ENCODE results near the gene PSMB4. TPM values are rescaled to one million over a fixed set of nuclear protein-coding genes. Genes with fewer than 3 reads are reported as not detected.
A peak's percentile ranks its signal among the peaks of the same experiment; 100 is the strongest.
"Not testable (repeated sequence)": the region's sequence is repeated elsewhere in the genome, so short reads cannot be mapped to it uniquely, and the experiment has no call there.

The PSMB4 gene
- total RNA-seq, 1 experiment from 2014 or later, result 559 TPM

DNA sequence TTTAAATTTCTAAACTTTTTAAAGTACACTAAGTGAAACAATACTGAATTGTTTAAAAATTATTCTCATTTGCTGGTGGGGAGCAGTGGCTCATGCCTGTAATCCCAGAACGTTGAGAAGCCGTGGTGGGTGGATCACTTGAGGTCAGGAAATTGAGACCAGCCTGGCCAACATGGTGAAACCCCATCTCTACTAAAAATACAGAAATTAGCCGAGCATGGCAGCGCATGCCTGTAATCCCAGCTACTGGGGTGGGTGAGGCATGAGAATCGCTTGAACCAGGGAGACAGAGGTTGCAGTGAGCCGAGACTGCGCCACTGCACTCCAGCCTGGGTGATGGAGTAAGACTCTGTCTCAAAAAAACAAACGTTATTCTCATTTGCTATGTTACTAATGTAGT lies 38.0 kb downstream of the PSMB4 start:
- H3K36me3 ChIP-seq, result peaks cover 60% of the 10 kb centered on the region

GRCh38 chr1:151443846-151444782 lies 44.7 kb downstream of the PSMB4 start:
- Histone ChIP-seq H3K36me3 (peaks cover 36% of the 10 kb centered on the region), H3K27me3 (replicated peaks) (no peaks in the 10 kb centered on the region), H3K9me3 (replicated peaks) (no peaks in the 10 kb centered on the region), H3K27ac (0 out of 2 replicates have a peak overlapping the region, but pooled peaks have one; percentile 14), H3K4me1 (replicated peaks) (peaks cover 16% of the 10 kb centered on the region), H3K4me3 (no peak overlapping the region)
- peak; percentile 71 to 72 for DNase-seq (ENCODE audit: low read depth in 1 of 2, low spot score in 2 of 2)

More for the DNA sequence above, 38.0 kb downstream of the PSMB4 start:
- not testable (repeated sequence) for H3K9me3 ChIP-seq (replicated peaks); H3K4me3 ChIP-seq; H3K4me1 ChIP-seq (replicated peaks); DNase-seq (ENCODE audit: low read depth in 1 of 2, low spot score in 2 of 2); H3K27ac ChIP-seq; H3K27me3 ChIP-seq (replicated peaks)

GRCh38 chr1:151444783-151445177 lies 45.4 kb downstream of the PSMB4 start:
- H3K4me1 ChIP-seq (replicated peaks), result peaks cover 16% of the 10 kb centered on the region
- H3K9me3 ChIP-seq (replicated peaks), result no peaks in the 10 kb centered on the region
- no peak for DNase-seq (ENCODE audit: low read depth in 1 of 2, low spot score in 2 of 2)
- no peaks in the 10 kb centered on the region for H3K27me3 ChIP-seq (replicated peaks)
- peaks cover 29% of the 10 kb centered on the region for H3K36me3 ChIP-seq
- no peak overlapping the region for H3K4me3 ChIP-seq
- no peak overlapping the region for H3K27ac ChIP-seq

DNA sequence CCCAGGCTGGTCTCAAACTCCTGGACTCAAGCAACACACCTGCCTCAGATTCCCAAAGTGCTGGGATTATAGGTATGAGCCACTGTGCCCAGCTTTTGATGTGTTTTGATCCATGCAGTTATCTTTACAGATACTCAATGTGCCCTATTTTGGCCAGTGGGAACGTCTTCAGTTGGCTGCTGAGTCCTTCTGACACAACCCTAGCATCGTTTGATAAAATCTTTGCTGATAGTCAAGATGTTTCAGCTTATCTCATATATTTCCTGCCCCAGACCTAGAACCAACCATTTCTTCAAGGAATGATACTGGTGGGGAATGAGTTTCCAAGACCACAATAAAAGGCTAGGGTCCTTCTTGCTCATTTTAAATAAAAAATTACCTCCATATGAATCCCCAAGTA lies 48.3 kb downstream of the PSMB4 start:
- peaks cover 14% of the 10 kb centered on the region for H3K36me3 ChIP-seq
- no peaks in the 10 kb centered on the region for H3K9me3 ChIP-seq (replicated peaks)
- peaks cover 16% of the 10 kb centered on the region for H3K4me1 ChIP-seq (replicated peaks)
- no peaks in the 10 kb centered on the region for H3K27me3 ChIP-seq (replicated peaks)
- H3K27ac ChIP-seq, result no peak overlapping the region
- no peak for DNase-seq (ENCODE audit: low read depth in 1 of 2, low spot score in 2 of 2)
- H3K4me3 ChIP-seq, result no peak overlapping the region

Other genes with a start within 250 kb of the PSMB4 start
- not detected in 2 replicates for gene TNFAIP8L2, start 242.9 kb upstream of the PSMB4 start, total RNA-seq (2014; rRNA removed; shearing (Covaris generic))
- gene LYSMD1, start 233.7 kb upstream of the PSMB4 start, total RNA-seq (2014; rRNA removed; shearing (Covaris generic)), result 15.8 and 18.3 TPM in 2 replicates
- gene SCNM1, start 233.4 kb upstream of the PSMB4 start, total RNA-seq (2014; rRNA removed; shearing (Covaris generic)), result 52.9 and 62.9 TPM in 2 replicates
- 1.2 TPM in 1 of 2 replicates, not detected in the other for gene TMOD4, start 223.6 kb upstream of the PSMB4 start, total RNA-seq (2014; rRNA removed; shearing (Covaris generic))
- 52.8 and 66.6 TPM in 2 replicates for gene VPS72, start 209.4 kb upstream of the PSMB4 start, total RNA-seq (2014; rRNA removed; shearing (Covaris generic))
- 46.5 and 69.9 TPM in 2 replicates for gene PIP5K1A, start 201.0 kb upstream of the PSMB4 start, total RNA-seq (2014; rRNA removed; shearing (Covaris generic))
- 293 and 297 TPM in 2 replicates for gene PSMD4, start 144.8 kb upstream of the PSMB4 start, total RNA-seq (2014; rRNA removed; shearing (Covaris generic))
- 12.5 and 14.5 TPM in 2 replicates for gene ZNF687, start 117.3 kb upstream of the PSMB4 start, total RNA-seq (2014; rRNA removed; shearing (Covaris generic))
- 30.5 and 60.4 TPM in 2 replicates for gene PI4KB, start 72.2 kb upstream of the PSMB4 start, total RNA-seq (2014; rRNA removed; shearing (Covaris generic))
- 32.2 and 46.9 TPM in 2 replicates for gene RFX5, start 52.3 kb upstream of the PSMB4 start, total RNA-seq (2014; rRNA removed; shearing (Covaris generic))
- gene SELENBP1, start 26.9 kb upstream of the PSMB4 start, total RNA-seq (2014; rRNA removed; shearing (Covaris generic)), result 21.6 and 31.1 TPM in 2 replicates
- gene POGZ, start 59.9 kb downstream of the PSMB4 start, total RNA-seq (2014; rRNA removed; shearing (Covaris generic)), result 14.5 and 34.0 TPM in 2 replicates
- gene CGN, start 111.8 kb downstream of the PSMB4 start, total RNA-seq (2014; rRNA removed; shearing (Covaris generic)), result 0.26 and 1.2 TPM in 2 replicates
- 36.9 and 46.0 TPM in 2 replicates for gene TUFT1, start 140.7 kb downstream of the PSMB4 start, total RNA-seq (2014; rRNA removed; shearing (Covaris generic))
- 18.4 and 28.5 TPM in 2 replicates for gene SNX27, start 212.5 kb downstream of the PSMB4 start, total RNA-seq (2014; rRNA removed; shearing (Covaris generic))